ENCODE measurements around the gene GIMAP5.
"Not testable (repeated sequence)": the region's sequence is repeated elsewhere in the genome, so short reads cannot be mapped to it uniquely, and the experiment has no call there.

Gene GIMAP5

DNA sequence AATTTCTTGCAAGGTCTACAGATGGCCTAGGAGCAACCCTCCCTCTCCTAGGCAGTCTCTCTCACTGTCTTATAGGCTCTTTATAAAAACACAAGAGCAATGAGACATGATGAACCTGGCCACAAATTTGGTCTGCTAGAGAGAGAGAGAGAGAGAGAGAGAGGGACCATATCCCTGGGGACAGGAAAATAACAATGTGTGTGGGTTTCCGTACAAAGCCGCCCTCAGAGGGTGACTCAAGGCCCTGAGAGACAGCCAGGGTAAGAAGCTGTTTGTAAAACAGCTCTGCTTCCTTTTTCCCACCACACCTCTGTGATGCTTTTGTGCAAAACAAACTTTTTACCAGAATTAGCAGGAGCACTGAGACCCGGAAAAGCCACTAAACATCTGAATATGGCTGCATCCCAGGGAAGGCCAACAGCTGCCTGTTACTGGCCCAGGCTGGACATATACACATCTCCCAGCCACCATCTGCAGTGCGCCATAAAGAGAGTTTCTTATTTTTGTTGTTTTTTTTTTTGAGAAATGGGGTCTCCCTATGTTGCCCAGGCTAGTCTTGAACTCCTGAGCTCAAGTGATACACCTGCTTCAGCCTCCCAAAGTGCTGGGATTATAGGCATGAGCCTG is 18.4 kb downstream of the GIMAP5 start:
- Histone ChIP-seq H3K27ac (peak overlapping the region in 15 of 21 experiments; percentile 15 to 90 (median 59)), H3K4me3 (no peak overlapping the region)

DNA sequence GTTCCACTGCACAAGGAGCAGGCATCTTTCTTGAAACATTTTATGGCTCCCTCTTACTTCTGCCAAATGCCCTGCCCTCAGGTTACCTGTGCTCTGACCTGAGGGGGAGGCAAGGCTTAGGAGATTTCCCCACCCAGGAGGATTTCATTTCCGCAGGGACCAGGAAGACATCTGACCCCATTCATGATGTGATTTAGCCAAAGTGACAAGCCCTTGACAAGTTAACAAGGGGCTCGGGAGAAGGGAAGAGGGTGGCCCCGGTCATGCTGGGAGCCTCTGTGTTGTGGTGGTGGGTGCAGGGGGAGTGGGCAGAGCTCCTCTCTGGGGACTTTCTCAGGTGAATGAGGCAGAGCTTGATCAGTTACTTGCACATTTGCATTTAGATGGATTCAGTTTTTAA is 18.9 kb downstream of the GIMAP5 start:
- H3K27ac ChIP-seq = peak overlapping the region in 16 of 21 experiments; percentile 15 to 90 (median 58)

GRCh38 chr7:150756858-150757257 is 19.6 kb downstream of the GIMAP5 start:
- H3K4me3 ChIP-seq = no peak overlapping the region
- peak overlapping the region in 4 of 21 experiments; percentile 70 to 90 (median 80) for H3K27ac ChIP-seq

More for the DNA sequence above, 18.9 kb downstream of the GIMAP5 start:
- no peak overlapping the region for H3K4me3 ChIP-seq

GRCh38 chr7:150759479-150759878 is 22.3 kb downstream of the GIMAP5 start:
- Histone ChIP-seq H3K27ac (no peak overlapping the region), H3K4me3 (no peak overlapping the region)

GRCh38 chr7:150766334-150766709 is 29.1 kb downstream of the GIMAP5 start:
- no peak overlapping the region for H3K4me3 ChIP-seq
- H3K27ac ChIP-seq = no peak overlapping the region

DNA sequence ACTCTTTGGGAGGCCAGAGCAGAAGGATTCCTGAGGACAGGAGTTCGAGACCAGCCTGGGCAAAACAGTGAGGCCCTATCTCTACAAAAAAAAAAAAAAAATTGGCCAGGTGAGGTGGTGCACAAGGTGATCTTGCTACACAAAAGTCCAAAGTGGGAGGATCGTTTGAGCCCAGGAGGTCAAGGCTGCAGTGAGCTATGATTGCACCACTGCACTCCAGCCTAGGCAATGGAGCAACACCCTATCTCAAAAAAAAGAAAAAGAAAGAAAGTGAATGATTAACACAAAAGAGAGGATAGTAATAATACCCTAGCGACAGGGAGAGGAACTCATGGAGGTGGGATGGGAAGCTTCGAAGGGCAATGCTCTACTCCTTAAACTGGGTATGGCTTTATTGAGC is 32.5 kb downstream of the GIMAP5 start:
- H3K27ac ChIP-seq = no peak overlapping the region

DNA sequence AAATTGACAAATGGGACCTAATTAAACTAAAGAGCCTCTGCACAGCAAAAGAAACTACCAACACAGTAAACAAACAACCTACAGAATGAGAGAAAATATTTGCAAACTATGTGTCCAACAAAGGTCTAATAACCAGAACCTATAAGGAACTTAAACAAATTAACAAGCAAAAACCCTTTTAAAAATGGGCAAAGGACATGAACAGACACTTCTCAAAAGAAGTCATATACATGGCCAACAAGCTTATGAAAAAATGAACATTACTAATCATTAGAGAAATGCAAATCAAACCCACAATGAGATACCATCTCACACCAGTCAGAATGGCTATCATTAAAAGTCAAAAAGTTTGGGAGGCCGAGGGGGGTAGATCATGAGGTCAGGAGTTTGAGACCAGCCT is 36.9 kb downstream of the GIMAP5 start:
- H3K27ac ChIP-seq, H3K4me3 ChIP-seq: not testable (repeated sequence)

More for the DNA sequence above, 32.5 kb downstream of the GIMAP5 start:
- H3K4me3 ChIP-seq = no peak overlapping the region

- Histone ChIP-seq H3K4me3 (no peak overlapping the region), H3K27ac (no peak overlapping the region)
Measured at GRCh38 chr7:150778014-150778737, 41.0 kb downstream of the GIMAP5 start.

DNA sequence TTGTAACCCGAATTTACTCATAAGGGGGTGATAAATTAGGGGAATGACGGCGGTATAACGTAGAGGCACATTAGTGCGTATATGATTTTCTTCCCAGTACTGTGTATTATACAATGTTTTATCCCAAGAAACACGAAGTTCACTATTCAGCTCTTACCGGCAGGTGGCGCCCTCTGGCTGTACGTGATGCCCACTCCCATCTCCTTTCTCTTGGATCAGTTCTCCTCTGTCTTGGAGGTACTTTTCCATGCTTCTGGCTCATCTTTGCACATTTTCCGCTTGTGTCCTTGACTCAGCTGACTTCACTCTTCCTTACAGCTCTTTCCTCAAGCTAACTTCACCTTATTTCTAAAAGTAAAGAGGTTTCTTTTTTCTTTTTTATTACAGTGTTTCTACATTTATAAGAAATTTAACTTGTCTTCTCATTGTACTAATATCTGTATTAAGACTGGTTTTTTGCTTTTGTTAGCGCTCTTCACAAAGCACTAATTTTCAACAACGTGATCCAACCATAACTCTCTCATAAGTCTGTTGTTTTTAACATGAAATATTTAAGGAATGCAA is 41.6 kb downstream of the GIMAP5 start:
- Histone ChIP-seq H3K4me3 (no peak overlapping the region), H3K27ac (peak overlapping the region in 1 of 21 experiments; percentile 16)

GRCh38 chr7:150780292-150780691 is 43.1 kb downstream of the GIMAP5 start:
- Histone ChIP-seq H3K27ac (peak overlapping the region in 13 of 21 experiments; percentile 2 to 74 (median 52)), H3K4me3 (no peak overlapping the region)

- Histone ChIP-seq H3K27ac (peak overlapping the region in 13 of 21 experiments; percentile 2 to 74 (median 55)), H3K4me3 (no peak overlapping the region)
Measured at GRCh38 chr7:150781103-150781502, 43.9 kb downstream of the GIMAP5 start.

- H3K27ac ChIP-seq = peak overlapping the region in 15 of 21 experiments; percentile 4 to 74 (median 53)
- H3K4me3 ChIP-seq = no peak overlapping the region
Measured at GRCh38 chr7:150781961-150782360, 44.7 kb downstream of the GIMAP5 start.

DNA sequence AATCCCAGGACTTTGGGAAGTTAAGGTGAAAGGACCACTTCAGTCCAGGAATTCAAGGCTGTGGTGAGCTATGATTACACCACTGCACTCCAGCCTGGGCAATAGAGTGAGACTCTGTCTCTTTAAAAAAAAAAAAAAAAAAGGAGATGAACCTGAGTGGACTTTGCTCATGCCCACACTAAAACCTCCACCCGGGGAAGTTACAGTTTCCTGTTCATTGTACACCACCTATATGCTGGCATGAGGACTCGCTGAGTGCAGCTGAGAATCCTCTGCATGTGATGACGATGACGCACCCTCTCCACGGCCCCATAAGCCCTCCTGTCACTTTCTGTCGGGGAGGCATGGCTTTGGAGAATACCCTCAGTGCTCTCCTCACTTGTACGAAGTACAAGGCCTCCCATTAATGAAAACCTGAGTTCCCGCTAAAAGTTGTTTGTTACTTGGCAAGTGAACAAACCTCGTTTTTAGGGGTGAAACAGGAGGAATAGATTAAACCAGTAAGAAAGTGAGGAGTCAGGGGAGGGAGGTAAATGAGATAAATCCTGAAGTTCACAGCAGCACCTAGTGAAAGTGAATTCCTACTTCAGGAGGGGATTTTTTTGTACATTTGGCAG is 47.0 kb downstream of the GIMAP5 start:
- H3K4me3 ChIP-seq = no peak overlapping the region
- peak overlapping the region in 15 of 21 experiments; percentile 3 to 88 (median 64) for H3K27ac ChIP-seq

- H3K4me3 ChIP-seq = no peak overlapping the region
- peak overlapping the region in 20 of 21 experiments; percentile 3 to 88 (median 63) for H3K27ac ChIP-seq
Measured at GRCh38 chr7:150784954-150785353, 47.7 kb downstream of the GIMAP5 start.

DNA sequence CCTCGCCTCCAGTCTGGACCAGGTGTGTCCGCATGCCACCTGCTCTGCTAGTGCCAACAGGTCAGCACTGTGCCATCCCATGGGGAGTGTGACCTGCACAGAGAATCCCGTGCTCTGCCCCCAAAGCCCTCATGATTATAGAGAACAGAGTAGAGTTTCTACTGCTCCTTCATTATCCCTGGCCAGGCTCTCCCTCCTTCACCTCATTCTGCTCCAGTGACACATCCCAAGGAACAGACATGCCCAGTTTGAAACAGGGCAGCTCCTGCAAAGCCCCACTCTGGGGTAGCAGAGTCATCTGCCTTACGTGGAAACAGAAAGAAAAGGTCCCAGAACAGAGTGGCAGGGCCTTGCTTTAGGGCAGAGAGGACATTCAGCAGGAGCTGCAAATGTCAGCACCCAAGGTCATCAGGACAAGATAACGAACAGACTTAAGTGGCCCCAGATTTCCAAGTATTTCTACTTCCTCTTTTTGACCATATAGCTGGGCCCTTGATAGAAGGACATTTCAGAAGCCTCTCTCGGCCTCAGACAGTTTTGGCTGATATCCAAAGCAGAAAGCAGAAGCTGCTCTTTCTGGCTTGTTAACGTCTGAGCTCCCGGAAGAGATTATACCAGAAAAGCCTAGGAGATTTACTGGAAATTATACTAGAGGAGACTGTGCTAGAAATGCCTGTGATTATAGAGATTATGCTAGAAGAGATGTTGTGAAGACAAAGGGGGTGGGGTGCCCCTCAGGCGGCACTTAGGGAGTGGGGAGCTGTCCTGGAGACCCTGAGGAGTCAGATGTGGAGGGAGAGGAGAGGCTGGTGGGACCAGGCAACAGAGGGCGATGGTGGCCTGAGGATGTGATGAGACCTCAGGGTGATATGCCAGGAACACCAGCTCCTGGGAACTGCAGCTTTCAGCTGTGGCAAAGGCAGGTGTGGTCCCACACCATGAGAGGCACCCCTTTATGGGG is 50.4 kb downstream of the GIMAP5 start:
- Histone ChIP-seq H3K27ac (peak overlapping the region in 20 of 21 experiments; percentile 56 to 94 (median 78)), H3K4me3 (no peak overlapping the region)

DNA sequence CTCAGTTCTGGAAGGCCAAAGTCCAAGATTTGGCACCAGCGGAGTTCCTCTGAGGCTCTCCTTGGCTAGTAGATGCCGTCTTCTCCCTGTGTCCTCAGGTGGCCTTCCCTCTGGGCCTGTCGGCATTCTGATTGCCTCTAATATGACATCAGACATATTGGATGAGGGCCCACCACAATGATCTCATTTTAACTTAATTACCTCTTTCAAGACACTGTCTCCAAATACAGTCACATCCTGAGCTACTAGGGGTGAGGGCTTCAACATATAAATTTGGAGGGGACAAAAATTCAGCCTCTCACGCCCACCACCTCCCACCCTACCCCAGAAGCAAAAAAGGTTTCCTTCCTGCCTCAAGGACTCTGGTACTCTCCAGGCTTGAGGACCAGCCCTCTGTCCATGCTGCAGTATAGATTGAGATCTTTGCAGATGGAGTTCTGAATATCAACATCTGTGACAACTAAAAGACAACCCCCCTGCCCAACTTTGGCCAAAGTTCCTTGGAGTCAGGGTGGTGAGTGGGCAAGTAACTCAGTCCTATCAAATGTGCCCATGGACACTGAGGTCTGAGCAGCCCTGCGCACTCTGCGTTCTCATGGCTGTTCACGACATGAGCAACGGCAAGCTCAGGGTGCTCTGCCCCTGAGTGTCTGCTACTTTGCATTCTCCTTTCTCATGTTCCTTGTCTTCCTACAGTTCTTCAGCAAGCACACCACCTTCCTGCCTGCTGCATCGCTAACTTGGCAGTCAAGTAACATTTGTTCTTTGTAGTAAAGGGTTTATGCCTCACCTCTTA is 51.5 kb downstream of the GIMAP5 start:
- peak overlapping the region in 20 of 21 experiments; percentile 56 to 94 (median 78) for H3K27ac ChIP-seq
- no peak overlapping the region for H3K4me3 ChIP-seq

DNA sequence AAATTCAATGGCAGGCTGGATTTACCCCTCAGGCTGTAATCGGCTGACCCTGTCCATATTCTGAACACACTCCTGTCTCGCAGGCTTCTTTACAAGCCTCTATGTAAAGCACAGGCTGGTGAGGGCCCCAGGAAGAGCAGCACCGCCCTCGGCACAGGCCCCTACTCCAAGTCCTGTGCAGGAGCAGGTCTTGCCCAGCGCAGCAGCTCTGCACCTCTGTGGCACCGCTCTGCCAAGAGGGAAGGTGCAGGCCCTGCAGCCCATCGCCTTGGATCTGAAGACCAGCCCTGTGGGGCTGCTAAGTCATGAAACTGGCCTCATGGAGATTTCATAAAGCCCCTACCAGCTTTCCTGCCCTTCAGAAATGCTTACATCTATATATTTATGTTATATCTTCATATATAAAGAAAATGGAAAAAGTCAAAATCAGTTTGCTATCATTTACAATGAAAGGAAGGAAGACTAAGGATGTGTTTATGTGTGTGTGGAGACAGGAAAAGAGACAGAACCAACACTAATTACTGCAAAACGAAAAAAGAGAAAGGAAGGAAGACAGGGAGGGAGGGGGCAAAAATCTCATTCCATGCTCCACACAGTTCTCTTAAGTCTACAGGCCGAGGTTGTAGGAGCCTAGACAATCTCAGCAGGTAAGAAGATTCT is 53.3 kb downstream of the GIMAP5 start:
- Histone ChIP-seq H3K27ac (no peak overlapping the region), H3K4me3 (no peak overlapping the region)

GRCh38 chr7:150791304-150791703 is 54.1 kb downstream of the GIMAP5 start:
- Histone ChIP-seq H3K4me3 (no peak overlapping the region), H3K27ac (no peak overlapping the region)

All from skin epidermis (tissue), 12 donors.